Coronary artery (tissue), 2 donors: ENCODE data around the gene PIP4K2B.

ENCODE experiments used
- DNase-seq: peaks from one replicate; pipeline ENCODE4 v3.0.0-alpha.2; 2017; ENCODE audit warnings: low spot score
- H3K27ac ChIP-seq, 2 donors: fragments of 200-600 bp; sonication (generic); one replicate each; pipeline ENCODE4 v1.5.1; 2016 to 2019
- H3K4me3 ChIP-seq: fragments of 200-600 bp; sonication (generic); 2 replicates; pipeline ENCODE4 v1.5.1; 2016; ENCODE audit warnings: mild to moderate bottlenecking, moderate library complexity
- TF ChIP-seq, protein P1 (sequence below): fragments of 200-600 bp; sonication (generic); IDR thresholded peaks from one replicate; pipeline ENCODE4 v1.5.1; 2019; ENCODE audit warnings: antibody characterized with exemption

PIP4K2B gene

DNA sequence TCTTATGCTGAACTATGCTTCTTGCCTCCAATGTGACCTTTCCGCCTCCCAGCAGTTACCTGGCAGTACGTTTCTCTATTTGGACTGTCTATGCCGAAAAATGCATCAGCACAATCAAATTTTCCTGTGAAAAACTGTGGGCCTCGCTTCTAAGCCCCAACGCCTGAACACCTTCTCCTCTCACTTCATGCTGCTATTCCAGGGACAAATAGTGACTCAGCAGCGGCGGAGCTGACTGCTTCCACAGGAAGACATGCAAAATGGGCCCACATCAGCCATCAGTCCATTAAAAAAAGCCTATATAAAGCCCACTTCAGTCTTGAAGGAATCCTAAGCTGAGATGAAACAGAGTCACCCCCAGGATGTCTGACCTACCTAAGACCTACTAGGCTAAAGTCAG lies 10.5 kb upstream of the PIP4K2B start:
- TF ChIP-seq, protein P1, sequence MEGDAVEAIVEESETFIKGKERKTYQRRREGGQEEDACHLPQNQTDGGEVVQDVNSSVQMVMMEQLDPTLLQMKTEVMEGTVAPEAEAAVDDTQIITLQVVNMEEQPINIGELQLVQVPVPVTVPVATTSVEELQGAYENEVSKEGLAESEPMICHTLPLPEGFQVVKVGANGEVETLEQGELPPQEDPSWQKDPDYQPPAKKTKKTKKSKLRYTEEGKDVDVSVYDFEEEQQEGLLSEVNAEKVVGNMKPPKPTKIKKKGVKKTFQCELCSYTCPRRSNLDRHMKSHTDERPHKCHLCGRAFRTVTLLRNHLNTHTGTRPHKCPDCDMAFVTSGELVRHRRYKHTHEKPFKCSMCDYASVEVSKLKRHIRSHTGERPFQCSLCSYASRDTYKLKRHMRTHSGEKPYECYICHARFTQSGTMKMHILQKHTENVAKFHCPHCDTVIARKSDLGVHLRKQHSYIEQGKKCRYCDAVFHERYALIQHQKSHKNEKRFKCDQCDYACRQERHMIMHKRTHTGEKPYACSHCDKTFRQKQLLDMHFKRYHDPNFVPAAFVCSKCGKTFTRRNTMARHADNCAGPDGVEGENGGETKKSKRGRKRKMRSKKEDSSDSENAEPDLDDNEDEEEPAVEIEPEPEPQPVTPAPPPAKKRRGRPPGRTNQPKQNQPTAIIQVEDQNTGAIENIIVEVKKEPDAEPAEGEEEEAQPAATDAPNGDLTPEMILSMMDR: no peak
- Histone ChIP-seq H3K4me3 (no peak overlapping the region), H3K27ac (no peak overlapping the region)
- no peak for DNase-seq

DNA sequence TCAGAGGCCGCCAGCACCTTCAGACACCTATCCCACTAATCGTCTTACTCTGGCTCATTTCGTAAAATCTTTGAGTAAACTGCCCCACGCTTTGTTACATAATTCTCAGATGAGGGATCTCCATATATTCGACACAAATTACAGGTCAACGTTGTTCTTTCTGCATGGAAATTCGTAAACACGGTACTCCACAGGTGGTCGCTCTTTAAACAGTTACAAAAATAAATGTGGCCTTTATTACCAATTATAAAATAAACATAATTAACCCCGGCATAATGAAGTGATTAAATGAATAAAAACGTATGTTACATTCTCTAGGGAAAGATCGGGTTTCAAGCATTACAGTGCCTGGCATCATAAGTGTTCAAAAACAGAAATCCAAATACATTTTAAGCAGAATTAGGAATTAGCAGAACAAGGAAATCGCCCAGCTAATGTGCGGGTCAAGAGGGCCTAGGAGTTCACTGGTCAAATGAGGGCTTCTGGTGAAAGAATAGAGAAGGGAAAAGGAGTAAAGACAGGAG lies 943 bp upstream of the PIP4K2B start:
- Histone ChIP-seq H3K27ac (peak overlapping the region; percentile 98 to 100), H3K4me3 (peak overlapping the region; percentile 99)
- TF ChIP-seq, protein P1: no peak
- no peak for DNase-seq

DNA sequence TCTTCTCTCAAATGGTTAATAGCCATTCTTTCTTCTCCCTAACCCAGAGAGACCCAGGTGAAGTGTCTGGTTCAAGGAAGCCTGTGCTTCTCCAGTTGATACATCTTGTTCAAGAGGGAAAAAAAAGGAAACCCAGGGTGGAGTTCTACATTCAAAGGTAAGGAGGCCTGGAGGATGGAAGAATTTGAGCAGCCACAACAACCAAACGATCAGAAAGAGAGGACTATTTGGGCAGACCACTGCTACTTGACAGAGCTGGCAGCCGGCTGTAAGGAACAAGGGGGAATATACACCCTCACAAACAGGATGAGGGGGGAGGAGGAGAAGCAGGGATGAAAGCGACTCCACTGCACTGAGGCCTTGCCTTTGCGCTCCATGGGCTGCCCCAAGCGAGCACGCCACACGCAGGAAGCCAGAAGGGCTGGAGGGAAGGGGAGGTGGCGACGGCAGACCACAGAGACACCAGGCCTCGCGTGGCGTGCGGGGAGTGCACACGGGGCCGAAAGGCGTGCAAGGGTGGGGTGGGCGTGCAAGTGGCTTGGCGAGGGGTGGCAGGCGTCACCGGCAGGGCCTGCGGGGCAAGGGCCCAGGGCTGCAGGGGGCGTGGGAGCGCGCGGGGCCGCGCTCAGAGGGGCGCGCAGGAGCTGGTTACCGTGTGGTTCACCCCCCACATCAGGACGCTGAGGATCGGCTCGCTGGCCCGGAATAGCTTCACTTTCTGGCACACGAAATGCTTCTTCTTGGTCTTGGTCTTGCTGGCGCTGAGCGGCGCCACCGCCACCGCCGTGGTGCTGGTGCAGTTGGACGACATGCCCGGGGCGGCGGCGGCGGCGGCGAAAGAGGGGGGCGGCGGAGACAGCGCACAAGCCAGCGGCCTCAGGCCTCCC lies 499 bp downstream of the PIP4K2B start:
- TF ChIP-seq, protein P1: no peak
- H3K27ac ChIP-seq: peak overlapping the region; percentile 98 to 100
- DNase-seq: peak; percentile 75
- H3K4me3 ChIP-seq: peak overlapping the region; percentile 99

DNA sequence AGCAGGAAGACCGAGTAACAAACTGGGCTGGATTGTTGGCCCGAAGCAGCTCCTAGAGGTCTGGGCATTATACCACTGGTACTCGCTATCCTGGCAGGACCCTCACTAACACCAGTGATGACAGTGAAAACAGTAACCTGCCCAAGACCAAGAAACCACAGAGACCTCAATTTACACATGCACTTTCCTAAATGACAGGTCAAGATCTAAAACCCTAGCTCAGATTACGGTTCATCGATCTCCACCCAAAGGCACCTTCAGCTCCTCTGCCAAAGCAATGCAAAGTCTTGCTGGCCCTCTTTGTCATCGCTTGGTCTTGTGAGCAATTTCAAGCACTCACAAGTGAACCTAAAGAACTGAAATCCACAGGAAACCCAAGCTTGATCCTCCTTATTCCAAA lies 1.5 kb downstream of the PIP4K2B start:
- TF ChIP-seq, protein P1: no peak
- Histone ChIP-seq H3K27ac (peak overlapping the region; percentile 55 to 100), H3K4me3 (peak overlapping the region; percentile 99)
- DNase-seq: no peak

DNA sequence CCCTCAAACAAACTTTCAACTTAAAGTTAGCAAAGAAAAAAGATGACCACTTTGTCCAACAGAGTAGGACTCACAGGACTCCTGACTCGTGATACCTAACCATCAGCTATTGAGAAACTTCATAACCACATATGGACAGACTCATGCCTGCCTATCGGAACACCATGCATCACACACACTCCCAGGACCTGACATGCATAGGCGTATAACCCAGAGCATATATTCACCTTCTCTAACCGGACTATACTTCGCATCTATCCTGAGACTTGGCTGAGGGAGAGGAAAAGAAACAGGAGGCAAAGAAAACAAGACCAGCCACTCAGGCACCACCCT lies 2.2 kb downstream of the PIP4K2B start:
- TF ChIP-seq, protein P1: no peak

DNA sequence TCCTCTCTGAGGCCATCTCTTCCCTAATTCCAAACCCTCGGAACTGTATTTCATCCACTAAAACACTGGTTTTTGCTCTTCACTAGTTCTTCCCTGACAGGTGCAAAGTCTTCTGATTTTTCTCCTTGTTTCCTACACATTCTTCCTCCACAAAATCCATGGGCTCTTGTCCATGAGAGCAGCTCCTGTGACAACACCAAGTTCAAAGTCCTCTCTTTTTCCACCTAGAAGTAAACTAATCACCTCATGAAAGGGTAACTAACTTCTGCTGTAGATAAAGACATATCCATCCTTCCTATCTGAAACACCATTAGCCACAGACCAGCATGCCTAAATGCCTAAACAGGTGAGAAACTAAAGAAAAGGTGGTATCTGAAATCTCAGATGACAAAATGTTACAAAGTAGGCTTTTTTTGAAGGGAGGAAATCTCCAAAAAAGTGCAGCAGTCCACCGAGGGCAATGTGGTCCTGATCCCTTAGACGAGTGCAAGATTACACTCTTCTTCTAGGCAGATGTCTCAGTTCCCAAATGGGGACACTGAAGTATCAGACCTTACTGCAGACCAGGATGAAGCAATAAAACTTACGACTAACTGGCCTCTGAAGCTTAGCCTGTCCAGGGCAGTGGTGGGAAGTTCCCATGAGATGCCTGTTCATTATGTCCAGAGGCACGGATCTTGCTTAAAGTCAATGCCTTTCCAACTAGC lies 2.8 kb downstream of the PIP4K2B start:
- Histone ChIP-seq H3K27ac (peak overlapping the region; percentile 55 to 100), H3K4me3 (peak overlapping the region; percentile 99)
- no peak for DNase-seq
- TF ChIP-seq, protein P1: no peak

More for the DNA sequence above, 2.2 kb downstream of the PIP4K2B start:
- Histone ChIP-seq H3K4me3 (peak overlapping the region; percentile 99), H3K27ac (peak overlapping the region; percentile 55 to 100)
- no peak for DNase-seq
